Panc1 (cell line): ENCODE measurements around the gene PARP15. TPM values are rescaled to one million over a fixed set of nuclear protein-coding genes. Genes with fewer than 3 reads are reported as not detected.
"Not testable (repeated sequence)": the region's sequence is repeated elsewhere in the genome, so short reads cannot be mapped to it uniquely, and the experiment has no call there.

Source experiments
- ATAC-seq: fragments of 200-7000 bp; cut with Tn5 transposase; 2 replicates; pipeline ENCODE4 v1.9.1; 2020; ENCODE audit warnings: mild to moderate bottlenecking, moderate library complexity
- BruUV-seq: library from RNA; stranded (reverse); fragments of 400-500 nt; replicated peaks from 2 replicates; lab custom pipeline; 2021; lab: Mats Ljungman, UMichigan
- CTCF ChIA-PET: fragments of 300-600 bp; sonication (Branson Sonifier 250); formaldehyde crosslinking; loops from one replicate; lab custom pipeline; 2022; ENCODE audit warnings: antibody characterized with exemption; lab: Charles Lee
- POLR2A ChIA-PET: fragments of 300-600 bp; sonication (Branson Sonifier 250); formaldehyde crosslinking; loops from one replicate; lab custom pipeline; 2022; ENCODE audit warnings: antibody characterized with exemption; lab: Charles Lee
- DNase-seq: peaks from one replicate; pipeline ENCODE4 v3.0.0-alpha.2; 2010; ENCODE audit warnings: low read depth, low spot score
- H3K27ac ChIP-seq: 2 replicates; pipeline ENCODE4 v1.5.1; 2011; ENCODE audit warnings: mild to moderate bottlenecking, low read length, inconsistent platforms
- H3K27me3 ChIP-seq: fragments of 200-500 bp; sonication (Bioruptor generic); 2 replicates; pipeline ENCODE4 v1.6.0; 2014; ENCODE audit warnings: low read length, inconsistent platforms; ENCODE audit not compliant: control insufficient read depth, insufficient read depth
- H3K36me3 ChIP-seq: fragments of 200-500 bp; sonication (Bioruptor generic); 2 replicates; pipeline ENCODE4 v1.5.1; 2014; ENCODE audit warnings: inconsistent platforms, mild to moderate bottlenecking, low read length, moderate library complexity; ENCODE audit not compliant: control insufficient read depth, insufficient read depth
- H3K4me1 ChIP-seq: 2 replicates; pipeline ENCODE4 v1.5.1; 2011; ENCODE audit warnings: inconsistent platforms, mild to moderate bottlenecking, low read length, moderate library complexity; ENCODE audit not compliant: control insufficient read depth, insufficient read depth
- H3K4me3 ChIP-seq, 2 experiments: 2 replicates each; pipeline ENCODE4 v1.5.1; 2011 to 2012; ENCODE audit warnings: low read depth in 2 of 2, low read length in 2 of 2, mild to moderate bottlenecking in 2 of 2, inconsistent platforms in 1 of 2, moderate library complexity in 1 of 2
- H3K9me3 ChIP-seq: fragments of 200-500 bp; sonication (Bioruptor generic); 2 replicates; pipeline ENCODE4 v1.5.1; 2014; ENCODE audit warnings: low read depth, mild to moderate bottlenecking, inconsistent platforms, low read length, moderate library complexity; ENCODE audit not compliant: control insufficient read depth, insufficient read depth
- POLR2AphosphoS5 ChIP-seq: IDR thresholded peaks from 2 replicates; pipeline ENCODE4 v1.6.1; 2012; ENCODE audit warnings: mild to moderate bottlenecking, low read depth, low read length, moderate library complexity
- SIN3A ChIP-seq: IDR thresholded peaks from 2 replicates; pipeline ENCODE4 v1.6.1; 2012; ENCODE audit warnings: low read depth, mild to moderate bottlenecking, low read length, moderate library complexity, borderline replicate concordance; ENCODE audit not compliant: insufficient read depth
- TCF7L2 ChIP-seq: IDR thresholded peaks from 2 replicates; pipeline ENCODE4 v1.6.1; 2011; ENCODE audit warnings: mild to moderate bottlenecking, low read depth, low read length, inconsistent platforms
- in situ Hi-C: cut with HindIII; loops from 2 replicates; pipeline ENCODE4 v1.10.0; 2016; ENCODE audit warnings: low sequenced_read_pairs, low pct_unique_long_range_greater_than_20kb
- intact Hi-C: fragments of 100-400 bp; cut with micrococcal nuclease; formaldehyde crosslinking; loops from one replicate; pipeline ENCODE4 v1.10.0; 2022; ENCODE audit not compliant: unreplicated experiment
- total RNA-seq: library from RNA; stranded (reverse); gene quantifications from one replicate; pipeline ENCODE4 v1.2.1, GENCODE V29; 2021; ENCODE audit not compliant: unreplicated experiment
- TF ChIP-seq, protein P1 (sequence below), 2 experiments: IDR thresholded peaks; 2 replicates each; pipeline ENCODE4 v1.6.1; 2011 to 2012; ENCODE audit warnings: low read depth in 2 of 2, control low read depth in 1 of 2, low read length in 1 of 2, mild to moderate bottlenecking in 1 of 2, moderate library complexity in 1 of 2; ENCODE audit not compliant: insufficient read depth in 1 of 2
- TF ChIP-seq, protein P2 (sequence below): fragments of 450-650 bp; IDR thresholded peaks from 2 replicates; pipeline ENCODE4 v1.5.1; 2017; ENCODE audit warnings: mild to moderate bottlenecking

Gene PARP15
- total RNA-seq, 1 experiment from 2014 or later, result 0.21 TPM

DNA sequence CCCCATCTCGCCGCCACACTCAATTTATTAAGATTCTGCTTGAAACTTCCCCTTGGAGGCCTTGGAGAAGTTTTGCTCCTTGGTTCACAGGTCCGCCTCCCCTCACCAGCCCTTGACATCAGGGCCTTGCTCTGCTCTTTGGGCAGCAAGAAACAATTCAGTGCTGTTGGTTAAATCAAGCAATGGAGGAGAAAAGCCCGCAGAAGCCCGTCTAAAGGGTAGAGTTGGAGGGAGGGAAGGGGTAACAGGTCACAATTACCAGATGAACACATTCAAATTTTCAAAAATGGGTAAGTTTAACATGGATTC is 13.8 kb upstream of the PARP15 start:
- H3K4me3 ChIP-seq, result peak overlapping the region; percentile 68 to 77
- in situ Hi-C loops (no loop called here), intact Hi-C loops (no loop called here)
- no TSS peak for BruUV-seq
- no peak for DNase-seq
- peaks cover 3% of the 10 kb centered on the region; the same call in 1 of the 2 replicates for H3K4me1 ChIP-seq
- ChIA-PET CTCF (no interaction called here), POLR2A (no interaction called here)
- TF ChIP-seq POLR2AphosphoS5 (no peak), SIN3A (no peak), TCF7L2 (no peak)
- TF ChIP-seq, protein P1, sequence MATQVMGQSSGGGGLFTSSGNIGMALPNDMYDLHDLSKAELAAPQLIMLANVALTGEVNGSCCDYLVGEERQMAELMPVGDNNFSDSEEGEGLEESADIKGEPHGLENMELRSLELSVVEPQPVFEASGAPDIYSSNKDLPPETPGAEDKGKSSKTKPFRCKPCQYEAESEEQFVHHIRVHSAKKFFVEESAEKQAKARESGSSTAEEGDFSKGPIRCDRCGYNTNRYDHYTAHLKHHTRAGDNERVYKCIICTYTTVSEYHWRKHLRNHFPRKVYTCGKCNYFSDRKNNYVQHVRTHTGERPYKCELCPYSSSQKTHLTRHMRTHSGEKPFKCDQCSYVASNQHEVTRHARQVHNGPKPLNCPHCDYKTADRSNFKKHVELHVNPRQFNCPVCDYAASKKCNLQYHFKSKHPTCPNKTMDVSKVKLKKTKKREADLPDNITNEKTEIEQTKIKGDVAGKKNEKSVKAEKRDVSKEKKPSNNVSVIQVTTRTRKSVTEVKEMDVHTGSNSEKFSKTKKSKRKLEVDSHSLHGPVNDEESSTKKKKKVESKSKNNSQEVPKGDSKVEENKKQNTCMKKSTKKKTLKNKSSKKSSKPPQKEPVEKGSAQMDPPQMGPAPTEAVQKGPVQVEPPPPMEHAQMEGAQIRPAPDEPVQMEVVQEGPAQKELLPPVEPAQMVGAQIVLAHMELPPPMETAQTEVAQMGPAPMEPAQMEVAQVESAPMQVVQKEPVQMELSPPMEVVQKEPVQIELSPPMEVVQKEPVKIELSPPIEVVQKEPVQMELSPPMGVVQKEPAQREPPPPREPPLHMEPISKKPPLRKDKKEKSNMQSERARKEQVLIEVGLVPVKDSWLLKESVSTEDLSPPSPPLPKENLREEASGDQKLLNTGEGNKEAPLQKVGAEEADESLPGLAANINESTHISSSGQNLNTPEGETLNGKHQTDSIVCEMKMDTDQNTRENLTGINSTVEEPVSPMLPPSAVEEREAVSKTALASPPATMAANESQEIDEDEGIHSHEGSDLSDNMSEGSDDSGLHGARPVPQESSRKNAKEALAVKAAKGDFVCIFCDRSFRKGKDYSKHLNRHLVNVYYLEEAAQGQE (IDR thresholded peaks at IDR 0.05; ENCODE audit: insufficient read depth in 1 of 2, low read depth in 2 of 2, low read length in 1 of 2), result no peak
- TF ChIP-seq, protein P2, sequence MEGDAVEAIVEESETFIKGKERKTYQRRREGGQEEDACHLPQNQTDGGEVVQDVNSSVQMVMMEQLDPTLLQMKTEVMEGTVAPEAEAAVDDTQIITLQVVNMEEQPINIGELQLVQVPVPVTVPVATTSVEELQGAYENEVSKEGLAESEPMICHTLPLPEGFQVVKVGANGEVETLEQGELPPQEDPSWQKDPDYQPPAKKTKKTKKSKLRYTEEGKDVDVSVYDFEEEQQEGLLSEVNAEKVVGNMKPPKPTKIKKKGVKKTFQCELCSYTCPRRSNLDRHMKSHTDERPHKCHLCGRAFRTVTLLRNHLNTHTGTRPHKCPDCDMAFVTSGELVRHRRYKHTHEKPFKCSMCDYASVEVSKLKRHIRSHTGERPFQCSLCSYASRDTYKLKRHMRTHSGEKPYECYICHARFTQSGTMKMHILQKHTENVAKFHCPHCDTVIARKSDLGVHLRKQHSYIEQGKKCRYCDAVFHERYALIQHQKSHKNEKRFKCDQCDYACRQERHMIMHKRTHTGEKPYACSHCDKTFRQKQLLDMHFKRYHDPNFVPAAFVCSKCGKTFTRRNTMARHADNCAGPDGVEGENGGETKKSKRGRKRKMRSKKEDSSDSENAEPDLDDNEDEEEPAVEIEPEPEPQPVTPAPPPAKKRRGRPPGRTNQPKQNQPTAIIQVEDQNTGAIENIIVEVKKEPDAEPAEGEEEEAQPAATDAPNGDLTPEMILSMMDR, result no peak
- peak overlapping the region; percentile 77 for H3K27ac ChIP-seq
- no peaks in the 10 kb centered on the region for H3K36me3 ChIP-seq
- no peaks in the 10 kb centered on the region for H3K9me3 ChIP-seq
- no peaks in the 10 kb centered on the region for H3K27me3 ChIP-seq
- ATAC-seq, result peak; percentile 33; the same call in 1 of the 2 replicates

DNA sequence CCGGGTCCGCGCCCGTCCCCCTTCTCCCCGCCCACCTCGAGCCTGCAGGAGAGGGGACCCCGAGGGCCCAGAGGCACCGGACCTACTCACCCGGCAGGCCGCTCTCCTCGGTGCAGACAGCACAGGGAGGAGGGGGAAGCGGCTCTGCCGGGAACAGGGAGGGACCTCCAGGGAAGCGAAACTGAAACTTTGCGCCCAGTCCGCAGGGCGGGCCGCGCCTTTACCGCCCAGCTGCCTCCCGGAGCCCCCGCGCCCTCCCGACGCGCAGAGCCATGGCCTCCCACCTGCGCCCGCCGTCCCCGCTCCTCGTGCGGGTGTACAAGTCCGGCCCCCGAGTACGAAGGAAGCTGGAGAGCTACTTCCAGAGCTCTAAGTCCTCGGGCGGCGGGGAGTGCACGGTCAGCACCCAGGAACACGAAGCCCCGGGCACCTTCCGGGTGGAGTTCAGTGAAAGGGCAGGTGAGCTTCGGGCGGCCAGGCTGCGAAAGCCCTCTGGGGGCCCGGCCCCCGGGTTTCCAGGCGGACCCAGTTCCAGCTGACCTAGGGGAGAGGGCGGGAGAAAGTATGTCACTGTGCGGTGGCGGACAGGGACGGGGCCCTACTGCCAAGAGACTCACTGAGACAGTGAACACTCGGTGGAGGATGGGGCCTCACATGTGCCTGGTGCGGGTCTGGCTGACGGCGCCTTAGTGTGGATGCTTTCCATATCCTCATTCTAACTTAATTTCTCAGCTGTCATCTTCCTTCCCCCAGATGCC is 13.1 kb upstream of the PARP15 start, which contains the start of the genes DTX3L and PARP9:
Gene DTX3L (plus strand): TSS at position 184 of the 758 bp plus-strand sequence. CDS start 89 bp downstream, at position 273.
Gene PARP9 (minus strand): TSS at position 146 of the 758 bp plus-strand sequence. CDS start 4,680 bp downstream, outside the sequence.
- no peak for DNase-seq
- peak within 1 kb of the TSS; percentile 77 for H3K27ac ChIP-seq
- H3K9me3 ChIP-seq, result no peaks in the 10 kb centered on the region
- intact Hi-C loops, result no loop called here
- H3K27me3 ChIP-seq, result no peaks in the 10 kb centered on the region
- H3K4me3 ChIP-seq, result peak within 1 kb of the TSS; percentile 68 to 77
- peaks cover 3% of the 10 kb centered on the region; the same call in 1 of the 2 replicates for H3K4me1 ChIP-seq
- ChIA-PET CTCF (no interaction called here), POLR2A (no interaction called here)
- TF ChIP-seq, protein P2, result no peak
- TF ChIP-seq, protein P1 (IDR thresholded peaks at IDR 0.05; ENCODE audit: insufficient read depth in 1 of 2, low read depth in 2 of 2, low read length in 1 of 2), result no peak
- TF ChIP-seq TCF7L2 (0 out of 2 replicates have a peak, but pooled peaks have one; percentile 21), SIN3A (peak; percentile 82; the same call in 1 of the 2 replicates), POLR2AphosphoS5 (peak; percentile 63)
- in situ Hi-C loops, result no loop called here
- no peaks in the 10 kb centered on the region for H3K36me3 ChIP-seq
- peak; percentile 97 for ATAC-seq
- BruUV-seq, result no TSS peak

DNA sequence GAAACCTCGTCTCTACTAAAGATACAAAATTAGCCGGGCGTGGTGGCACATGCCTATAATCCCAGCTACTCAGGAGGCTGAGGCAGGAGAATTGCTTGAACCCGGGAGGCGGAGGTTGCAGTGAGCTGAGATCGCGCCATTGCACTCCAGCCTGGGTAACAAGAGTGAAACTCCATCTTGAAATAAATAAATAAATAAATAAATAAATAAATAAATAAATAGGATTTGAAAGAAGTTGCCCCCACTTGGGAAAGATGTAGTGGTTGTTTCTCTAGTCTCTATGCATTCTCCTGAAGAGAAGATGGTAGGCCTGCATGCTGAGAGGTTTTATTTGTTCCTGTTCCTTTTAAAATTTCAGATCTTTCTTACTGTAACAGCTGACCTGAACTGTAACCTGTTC is 9.3 kb upstream of the PARP15 start:
- ATAC-seq, intact Hi-C loops: not testable (repeated sequence)

More for the DNA sequence above, 9.3 kb upstream of the PARP15 start:
- H3K27me3 ChIP-seq, H3K4me3 ChIP-seq, H3K9me3 ChIP-seq, H3K27ac ChIP-seq, H3K4me1 ChIP-seq, BruUV-seq, DNase-seq, POLR2A ChIA-PET, H3K36me3 ChIP-seq, in situ Hi-C loops: not testable (repeated sequence)
- CTCF ChIA-PET, result interaction anchor here (0.5 kb wide), 1 partner anchor 11 kb away, joined by 3 read pairs; no protein-coding TSS in a partner anchor
